Smooth muscle cell (in vitro differentiated cells): Measurements from ENCODE around the gene MYO1F. TPM values are rescaled to one million over a fixed set of nuclear protein-coding genes. Genes with fewer than 3 reads are reported as not detected.

Source experiments
- DNase-seq: peaks from one replicate; lab custom pipeline; 2025; ENCODE audit not compliant: unreplicated experiment; lab: John Stamatoyannopoulos, UW
- H2AFZ ChIP-seq: fragments of 200-600 bp; sonication (generic); 2 replicates; pipeline ENCODE4 v1.6.0; 2016; ENCODE audit warnings: antibody characterized with exemption, low read depth, mild to moderate bottlenecking
- H3F3A ChIP-seq: fragments of 200-600 bp; sonication (generic); 2 replicates; pipeline ENCODE4 v1.6.0; 2017; ENCODE audit warnings: antibody characterized with exemption, low read depth
- H3K27ac ChIP-seq: fragments of 200-600 bp; sonication (generic); 2 replicates; pipeline ENCODE4 v1.5.1; 2016; ENCODE audit warnings: low read depth, mild to moderate bottlenecking
- H3K27me3 ChIP-seq: fragments of 200-600 bp; sonication (generic); 2 replicates; pipeline ENCODE4 v1.6.1; 2016; ENCODE audit warnings: low read depth, mild to moderate bottlenecking
- H3K36me3 ChIP-seq: fragments of 200-600 bp; sonication (generic); 2 replicates; pipeline ENCODE4 v1.5.1; 2016; ENCODE audit warnings: low read depth
- H3K4me1 ChIP-seq: fragments of 200-600 bp; sonication (generic); 2 replicates; pipeline ENCODE4 v1.5.1; 2016; ENCODE audit warnings: low read depth
- H3K4me2 ChIP-seq: fragments of 200-600 bp; sonication (generic); 2 replicates; pipeline ENCODE4 v1.6.0; 2016; ENCODE audit warnings: mild to moderate bottlenecking
- H3K4me3 ChIP-seq: fragments of 200-600 bp; sonication (generic); 2 replicates; pipeline ENCODE4 v1.5.1; 2016; ENCODE audit warnings: mild to moderate bottlenecking
- H3K79me2 ChIP-seq: fragments of 200-600 bp; sonication (generic); 2 replicates; pipeline ENCODE4 v1.6.0; 2016; ENCODE audit warnings: low read depth, mild to moderate bottlenecking
- H3K9ac ChIP-seq: fragments of 200-600 bp; sonication (generic); 2 replicates; pipeline ENCODE4 v1.6.0; 2016; ENCODE audit warnings: low read depth
- H3K9me3 ChIP-seq: fragments of 200-600 bp; sonication (generic); replicated peaks from 2 replicates; pipeline ENCODE4 v1.5.1; 2016; ENCODE audit warnings: low read depth
- H4K20me1 ChIP-seq: fragments of 200-600 bp; sonication (generic); 2 replicates; pipeline ENCODE4 v1.6.0; 2016; ENCODE audit warnings: low read depth
- CTCF ChIP-seq: fragments of 200-600 bp; sonication (generic); IDR thresholded peaks from 2 replicates; pipeline ENCODE4 v1.5.1; 2017; ENCODE audit warnings: borderline replicate concordance, mild to moderate bottlenecking, antibody characterized with exemption; ENCODE audit not compliant: insufficient read depth, poor library complexity, severe bottlenecking
- WGBS: methylation state at CpG from one replicate; pipeline ENCODE4 v1.1.7; 2016; ENCODE audit warnings: low lambda C conversion rate; 5-methylcytosine and 5-hydroxymethylcytosine counted together
- polyA plus RNA-seq: library from polyadenylated mRNA; unstranded; fragments of >200 nt; fragmentation: Nextera tagmentation; extraction: Ambion mirVana; gene quantifications from 2 replicates; pipeline ENCODE4 v1.2.1, GENCODE V29; 2016
- total RNA-seq: library from RNA; depleted of rRNA; stranded (reverse); fragments of >200 nt; gene quantifications from 2 replicates; pipeline ENCODE4 v1.2.3, GENCODE V29; 2014

The MYO1F gene
- total and polyA plus RNA-seq, 2 experiments from 2014 or later = 1.4 TPM; not detected in 1

DNA sequence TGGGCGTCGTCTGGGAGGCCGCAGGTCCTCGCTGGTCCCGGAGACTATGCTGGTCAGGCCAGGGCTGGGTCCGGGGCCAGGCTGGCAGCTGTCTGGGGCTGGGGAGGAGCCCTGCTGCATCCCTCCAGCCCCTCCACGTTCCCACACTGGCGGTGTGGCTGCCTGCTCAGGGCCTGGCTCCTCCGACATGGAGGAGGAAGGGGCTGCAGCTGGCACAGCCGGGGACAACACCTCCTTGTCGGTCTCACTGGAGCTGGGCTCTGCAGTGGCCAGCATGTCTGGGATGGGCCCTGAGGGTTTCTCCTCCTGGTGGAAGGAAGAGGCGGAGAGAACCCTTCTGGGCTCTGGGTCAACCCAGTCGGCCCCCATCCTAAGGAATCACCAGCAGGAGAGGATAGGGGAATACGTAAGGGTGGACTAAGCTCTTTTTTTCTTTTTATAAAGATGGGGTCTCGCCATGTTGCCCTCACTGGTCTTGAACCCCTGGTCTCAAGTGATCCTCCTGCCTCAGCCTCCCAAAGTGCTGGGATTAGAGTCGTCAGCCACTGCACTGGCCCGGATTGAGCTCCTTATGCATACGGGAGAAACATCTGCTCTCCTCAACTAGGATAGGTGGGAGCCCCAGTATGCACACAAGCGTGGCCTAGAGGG is 64.1 kb downstream of the MYO1F start:
- TF ChIP-seq CTCF = no peak
- no peaks in the 10 kb centered on the region for H3F3A ChIP-seq
- peaks cover 8% of the 10 kb centered on the region for H3K4me1 ChIP-seq
- H3K9ac ChIP-seq = peak overlapping the region; percentile 97
- H3K4me3 ChIP-seq = peak overlapping the region; percentile 66
- WGBS = 68% methylated on average over 19 of the region's 19 CpGs
- H3K79me2 ChIP-seq = no peaks in the 10 kb centered on the region
- no peaks in the 10 kb centered on the region for H3K9me3 ChIP-seq
- no peaks in the 10 kb centered on the region for H4K20me1 ChIP-seq
- H3K36me3 ChIP-seq = no peaks in the 10 kb centered on the region
- peak overlapping the region; percentile 86 for H3K4me2 ChIP-seq
- no peak for DNase-seq
- H3K27ac ChIP-seq = peak overlapping the region; percentile 95
- no peak overlapping the region for H2AFZ ChIP-seq
- H3K27me3 ChIP-seq = no peaks in the 10 kb centered on the region

DNA sequence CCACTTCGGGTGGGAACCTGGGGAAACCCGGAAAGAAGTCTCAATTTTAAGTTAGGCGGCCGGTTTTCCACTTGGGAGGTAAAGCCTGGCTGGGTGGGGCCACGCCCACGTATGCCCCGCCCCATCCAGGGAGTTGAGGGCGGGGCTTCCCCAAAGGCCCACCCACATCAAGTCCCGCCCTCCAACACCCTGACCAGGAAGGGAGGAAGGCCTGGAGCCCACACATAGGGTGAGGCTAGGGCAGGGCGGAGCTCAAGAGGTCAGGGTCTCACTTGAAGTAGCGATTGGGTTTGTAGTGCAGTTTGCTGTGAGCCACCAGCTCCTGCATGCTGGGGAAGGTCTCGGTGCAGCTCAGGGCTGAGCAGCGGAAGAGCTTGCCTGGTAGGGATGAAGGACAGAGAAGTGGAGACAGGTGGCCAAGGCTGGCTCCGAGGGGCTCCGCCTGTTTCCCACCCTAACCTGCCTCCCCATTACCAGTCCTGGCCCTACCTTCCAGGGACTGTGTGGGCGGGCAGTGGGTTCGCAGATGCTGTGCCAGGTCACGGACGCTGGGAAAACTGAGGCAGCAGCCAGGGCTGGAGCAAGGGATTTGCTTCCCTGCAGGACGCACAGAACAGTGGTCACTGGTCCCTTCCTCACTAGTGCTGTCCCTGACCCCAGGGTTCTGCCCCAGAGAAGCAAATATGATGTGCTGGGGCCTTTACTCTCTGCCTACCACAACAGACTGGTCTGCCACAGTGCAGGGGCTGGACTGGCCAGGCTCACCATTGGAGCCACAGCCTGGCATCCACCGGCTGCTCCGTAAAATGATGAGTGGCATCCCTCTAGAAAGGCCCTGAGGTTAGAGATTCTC is 64.9 kb downstream of the MYO1F start:
- Histone ChIP-seq H3K4me3 (no peak overlapping the region), H3K9ac (no peak overlapping the region), H3K9me3 (no peaks in the 10 kb centered on the region), H2AFZ (no peak overlapping the region), H3K27ac (no peak overlapping the region), H4K20me1 (no peaks in the 10 kb centered on the region), H3F3A (no peaks in the 10 kb centered on the region), H3K27me3 (no peaks in the 10 kb centered on the region), H3K79me2 (no peaks in the 10 kb centered on the region), H3K36me3 (no peaks in the 10 kb centered on the region), H3K4me2 (peak overlapping the region; percentile 86), H3K4me1 (peaks cover 8% of the 10 kb centered on the region)
- no peak for TF ChIP-seq CTCF
- WGBS = 85% methylated on average over 22 of the region's 22 CpGs
- DNase-seq = no peak

DNA sequence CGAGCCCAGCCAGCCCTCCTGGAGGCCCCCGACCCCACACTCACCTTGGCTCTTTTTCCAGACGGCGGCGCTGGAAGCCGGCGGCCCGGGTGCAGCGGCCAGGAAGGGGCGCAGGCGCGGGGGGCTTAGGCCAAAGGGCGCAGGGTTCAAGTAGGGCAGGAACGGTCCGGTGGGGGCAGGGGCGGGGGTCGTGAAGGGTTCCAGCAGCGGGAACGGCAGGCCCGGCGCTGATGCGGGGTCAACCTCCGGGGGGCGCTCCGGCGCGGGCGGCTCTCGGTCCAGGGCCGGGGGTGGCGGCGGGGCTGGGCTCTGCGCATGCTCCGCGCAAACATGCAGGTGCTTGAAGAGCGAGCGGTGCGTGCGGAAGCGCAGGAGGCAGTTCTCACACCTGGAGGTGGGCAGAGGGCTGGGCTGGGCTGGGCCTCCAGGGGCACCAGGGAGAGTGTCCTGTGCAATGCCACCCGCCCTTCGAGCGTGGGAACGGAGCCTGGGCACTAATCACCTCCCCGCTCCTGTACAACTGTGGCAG is 65.6 kb downstream of the MYO1F start:
- H2AFZ ChIP-seq = no peak overlapping the region
- H3K36me3 ChIP-seq = no peaks in the 10 kb centered on the region
- H3K4me2 ChIP-seq = no peak overlapping the region
- H3K4me1 ChIP-seq = peaks cover 8% of the 10 kb centered on the region
- H3K27me3 ChIP-seq = no peaks in the 10 kb centered on the region
- H3F3A ChIP-seq = peaks cover 5% of the 10 kb centered on the region
- H3K9me3 ChIP-seq = no peaks in the 10 kb centered on the region
- TF ChIP-seq CTCF = peak; percentile 26
- H3K9ac ChIP-seq = no peak overlapping the region
- no peak for DNase-seq
- H3K79me2 ChIP-seq = no peaks in the 10 kb centered on the region
- WGBS = 98% methylated on average over 31 of the region's 45 CpGs
- H3K4me3 ChIP-seq = no peak overlapping the region
- no peaks in the 10 kb centered on the region for H4K20me1 ChIP-seq
- H3K27ac ChIP-seq = no peak overlapping the region
